HepG2 (cell line): Measurements from ENCODE around the gene NPW. TPM values are rescaled to one million over a fixed set of nuclear protein-coding genes. Genes with fewer than 3 reads are reported as not detected.
A peak's percentile ranks its signal among the peaks of the same experiment; 100 is the strongest.

ENCODE experiments used
- ASH2L ChIP-seq: fragments of 300-600, 200-600 bp; sonication (generic); IDR thresholded peaks from 2 replicates; pipeline ENCODE4 v1.7.0; 2017; ENCODE audit warnings: low read depth, mild to moderate bottlenecking, moderate library complexity, mixed read lengths, low read length; ENCODE audit not compliant: insufficient read length
- CERS6 ChIP-seq: sonication (generic); formaldehyde crosslinking; IDR thresholded peaks from 2 replicates; pipeline ENCODE4 v1.5.0; 2020; ENCODE audit warnings: missing genetic modification reagents
- FOXA1 ChIP-seq, 2 experiments: fragments of 450-650 bp in 1 of 2; sonication (generic) in 1 of 2; formaldehyde crosslinking in 1 of 2; IDR thresholded peaks; 2 replicates each; pipeline versions ENCODE4 v1.4.0 to v1.6.1; 2016 to 2020; ENCODE audit warnings: missing genetic modification reagents in 1 of 2
- FOXO4 ChIP-seq: sonication (generic); formaldehyde crosslinking; conservative IDR thresholded peaks from 2 replicates; pipeline ENCODE4 v1.8.1; 2023; ENCODE audit warnings: missing genetic modification reagents
- GATAD2A ChIP-seq: IDR thresholded peaks from 2 replicates; pipeline ENCODE4 v1.6.1; 2016
- GFI1 ChIP-seq: sonication (generic); formaldehyde crosslinking; IDR thresholded peaks from 2 replicates; pipeline ENCODE4 v1.5.0; 2020; ENCODE audit warnings: missing genetic modification reagents, mild to moderate bottlenecking, borderline replicate concordance
- GPN1 ChIP-seq: sonication (generic); formaldehyde crosslinking; IDR thresholded peaks from 2 replicates; pipeline ENCODE4 v1.5.1; 2020; ENCODE audit warnings: missing genetic modification reagents, borderline replicate concordance
- HHEX ChIP-seq: IDR thresholded peaks from 2 replicates; pipeline ENCODE4 v1.6.1; 2016; ENCODE audit warnings: control low read depth
- HNRNPUL1 ChIP-seq: fragments of 200-400 bp; formaldehyde crosslinking; IDR thresholded peaks from 2 replicates; pipeline ENCODE4 v1.6.1; 2017; ENCODE audit warnings: low read depth, mild to moderate bottlenecking, low read length, moderate library complexity
- KLF13 ChIP-seq: sonication (generic); formaldehyde crosslinking; IDR thresholded peaks from 2 replicates; pipeline ENCODE4 v1.4.0; 2020; ENCODE audit warnings: mild to moderate bottlenecking, missing genetic modification reagents
- KLF6 ChIP-seq: IDR thresholded peaks from 2 replicates; pipeline ENCODE4 v1.8.0; 2016; ENCODE audit warnings: missing biosample characterization, missing genetic modification reagents
- KMT2B ChIP-seq: IDR thresholded peaks from 2 replicates; pipeline ENCODE4 v1.6.1; 2016; ENCODE audit warnings: missing genetic modification reagents, missing compliant biosample characterization
- STAT5B ChIP-seq: sonication (generic); formaldehyde crosslinking; IDR thresholded peaks from 2 replicates; pipeline ENCODE4 v1.4.0; 2020; ENCODE audit warnings: missing genetic modification reagents
- TOE1 ChIP-seq: sonication (generic); formaldehyde crosslinking; IDR thresholded peaks from 2 replicates; pipeline ENCODE4 v1.4.0; 2020; ENCODE audit warnings: mild to moderate bottlenecking, missing genetic modification reagents
- ZFX ChIP-seq: sonication (generic); formaldehyde crosslinking; IDR thresholded peaks from 2 replicates; pipeline ENCODE4 v1.4.0; 2020; ENCODE audit warnings: mild to moderate bottlenecking, low read depth, missing genetic modification reagents, moderate library complexity
- ZNF205 ChIP-seq: IDR thresholded peaks from 2 replicates; pipeline ENCODE4 v1.6.1; 2018; ENCODE audit warnings: missing biosample characterization, missing genetic modification reagents
- ZNF225 ChIP-seq: sonication (generic); formaldehyde crosslinking; IDR thresholded peaks from 2 replicates; pipeline ENCODE4 v1.4.0; 2020; ENCODE audit warnings: mild to moderate bottlenecking, missing genetic modification reagents
- ZNF44 ChIP-seq: sonication (generic); formaldehyde crosslinking; IDR thresholded peaks from 2 replicates; pipeline ENCODE4 v1.5.1; 2020; ENCODE audit warnings: mild to moderate bottlenecking, missing genetic modification reagents
- ZNF720 ChIP-seq: sonication (generic); formaldehyde crosslinking; IDR thresholded peaks from 2 replicates; pipeline ENCODE4 v1.4.0; 2020; ENCODE audit warnings: missing genetic modification reagents
- ZNF724P ChIP-seq: sonication (generic); formaldehyde crosslinking; IDR thresholded peaks from 2 replicates; pipeline ENCODE4 v1.8.0; 2022; ENCODE audit warnings: missing genetic modification reagents, borderline replicate concordance
- ZNF768 ChIP-seq: sonication (generic); formaldehyde crosslinking; IDR thresholded peaks from 2 replicates; pipeline ENCODE4 v1.4.0; 2020; ENCODE audit warnings: missing genetic modification reagents
- polyA plus RNA-seq, 8 experiments: library from polyadenylated mRNA; depleted of rRNA in 3 of 8; stranded (reverse) in 7 of 8; unstranded in 1 of 8; fragments of >200 nt; fragmentation: Illumina TruSeq in 4 of 8; extraction: Trizol in 4 of 8; gene quantifications; 2 replicates each; pipeline versions ENCODE4 v1.2.1 to v1.2.3, GENCODE V29; 2011 to 2016; ENCODE audit warnings: low read depth in 4 of 8, missing spikeins in 1 of 8, mixed read lengths in 1 of 8; ENCODE audit not compliant: insufficient read depth in 1 of 8
- total RNA-seq, 5 experiments: library from RNA; depleted of rRNA; stranded (reverse); fragments of >200 nt; fragmentation: Illumina TruSeq; extraction: Trizol; gene quantifications; 2 replicates each; pipeline ENCODE4 v1.2.3, GENCODE V29; 2016; ENCODE audit warnings: low read depth in 1 of 5
- TF ChIP-seq, protein P1 (sequence below): sonication (generic); formaldehyde crosslinking; IDR thresholded peaks from 2 replicates; pipeline ENCODE4 v1.5.1; 2020; ENCODE audit warnings: mild to moderate bottlenecking, missing genetic modification reagents
- TF ChIP-seq, protein P2 (sequence below), 2 experiments: sonication (generic) in 1 of 2; formaldehyde crosslinking in 1 of 2; IDR thresholded peaks; 2 replicates each; pipeline versions ENCODE4 v1.4.0 to v1.6.1; 2018 to 2020; ENCODE audit warnings: missing genetic modification reagents in 2 of 2, borderline replicate concordance in 1 of 2, low read depth in 1 of 2, mild to moderate bottlenecking in 1 of 2, missing biosample characterization in 1 of 2

The NPW gene
- total and polyA plus RNA-seq, 2 of the 13 experiments (the other 11 are each of a cell fraction or from before 2014, with no cell fraction given): 0.24 to 0.97 TPM

- TF ChIP-seq, protein P1, sequence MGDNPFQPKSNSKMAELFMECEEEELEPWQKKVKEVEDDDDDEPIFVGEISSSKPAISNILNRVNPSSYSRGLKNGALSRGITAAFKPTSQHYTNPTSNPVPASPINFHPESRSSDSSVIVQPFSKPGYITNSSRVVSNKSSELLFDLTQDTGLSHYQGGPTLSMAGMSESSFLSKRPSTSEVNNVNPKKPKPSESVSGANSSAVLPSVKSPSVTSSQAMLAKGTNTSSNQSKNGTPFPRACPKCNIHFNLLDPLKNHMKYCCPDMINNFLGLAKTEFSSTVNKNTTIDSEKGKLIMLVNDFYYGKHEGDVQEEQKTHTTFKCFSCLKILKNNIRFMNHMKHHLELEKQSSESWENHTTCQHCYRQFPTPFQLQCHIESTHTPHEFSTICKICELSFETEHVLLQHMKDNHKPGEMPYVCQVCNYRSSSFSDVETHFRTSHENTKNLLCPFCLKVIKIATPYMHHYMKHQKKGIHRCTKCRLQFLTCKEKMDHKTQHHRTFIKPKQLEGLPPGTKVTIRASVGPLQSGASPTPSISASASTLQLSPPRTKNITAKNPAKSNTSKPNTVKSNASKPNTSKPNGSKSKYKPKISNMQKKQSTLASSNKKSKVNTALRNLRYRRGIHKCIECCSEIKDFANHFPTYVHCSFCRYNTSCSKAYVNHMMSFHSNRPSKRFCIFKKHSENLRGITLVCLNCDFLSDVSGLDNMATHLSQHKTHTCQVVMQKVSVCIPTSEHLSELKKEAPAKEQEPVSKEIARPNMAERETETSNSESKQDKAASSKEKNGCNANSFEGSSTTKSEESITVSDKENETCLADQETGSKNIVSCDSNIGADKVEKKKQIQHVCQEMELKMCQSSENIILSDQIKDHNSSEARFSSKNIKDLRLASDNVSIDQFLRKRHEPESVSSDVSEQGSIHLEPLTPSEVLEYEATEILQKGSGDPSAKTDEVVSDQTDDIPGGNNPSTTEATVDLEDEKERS (CRISPR knock-in tag): no peak; the same call in 1 of the 2 replicates
- TF ChIP-seq KLF13 (no peak), ASH2L (peak; percentile 65), ZNF768 (CRISPR knock-in tag) (no peak), GPN1 (CRISPR knock-in tag) (no peak), KLF6 (CRISPR knock-in tag) (no peak), GFI1 (CRISPR knock-in tag) (no peak; the same call in 1 of the 2 replicates), FOXO4 (CRISPR knock-in tag) (no peak), ZNF225 (CRISPR knock-in tag) (peak; percentile 56; the same call in 1 of the 2 replicates), ZNF724P (no peak; the same call in 1 of the 2 replicates), HNRNPUL1 (no peak; the same call in 1 of the 2 replicates), TOE1 (CRISPR knock-in tag) (no peak), ZNF720 (CRISPR knock-in tag) (no peak), ZNF205 (CRISPR knock-in tag) (no peak), STAT5B (CRISPR knock-in tag) (no peak), GATAD2A (CRISPR knock-in tag) (peak; percentile 66), FOXA1 (IDR thresholded peaks at IDR 0.05) (no peak), FOXA1 (CRISPR knock-in tag; IDR thresholded peaks at IDR 0.05) (no peak), ZNF44 (CRISPR knock-in tag) (no peak; the same call in 1 of the 2 replicates), CERS6 (CRISPR knock-in tag) (0 out of 2 replicates have a peak, but pooled peaks have one; percentile 60), HHEX (no peak), KMT2B (CRISPR knock-in tag) (peak; percentile 43; the same call in 1 of the 2 replicates), ZFX (CRISPR knock-in tag) (peak; percentile 80)
- TF ChIP-seq, protein P2, sequence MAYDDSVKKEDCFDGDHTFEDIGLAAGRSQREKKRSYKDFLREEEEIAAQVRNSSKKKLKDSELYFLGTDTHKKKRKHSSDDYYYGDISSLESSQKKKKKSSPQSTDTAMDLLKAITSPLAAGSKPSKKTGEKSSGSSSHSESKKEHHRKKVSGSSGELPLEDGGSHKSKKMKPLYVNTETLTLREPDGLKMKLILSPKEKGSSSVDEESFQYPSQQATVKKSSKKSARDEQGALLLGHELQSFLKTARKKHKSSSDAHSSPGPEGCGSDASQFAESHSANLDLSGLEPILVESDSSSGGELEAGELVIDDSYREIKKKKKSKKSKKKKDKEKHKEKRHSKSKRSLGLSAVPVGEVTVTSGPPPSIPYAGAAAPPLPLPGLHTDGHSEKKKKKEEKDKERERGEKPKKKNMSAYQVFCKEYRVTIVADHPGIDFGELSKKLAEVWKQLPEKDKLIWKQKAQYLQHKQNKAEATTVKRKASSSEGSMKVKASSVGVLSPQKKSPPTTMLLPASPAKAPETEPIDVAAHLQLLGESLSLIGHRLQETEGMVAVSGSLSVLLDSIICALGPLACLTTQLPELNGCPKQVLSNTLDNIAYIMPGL (CRISPR knock-in tag; IDR thresholded peaks at IDR 0.05; ENCODE audit: borderline replicate concordance in 1 of 2, low read depth in 1 of 2): peak; percentile 24 to 63; a peak in 3 of 4 replicates
These were observed 27.9 kb downstream of the NPW start, which contains the start of the genes NTHL1 and TSC2 (continued) for GRCh38 chr16:2047330-2048115.
